ES-I3 (cell line): ENCODE measurements around the gene MAP4.
"Not testable (repeated sequence)": the region's sequence is repeated elsewhere in the genome, so short reads cannot be mapped to it uniquely, and the experiment has no call there.

Experiments used
- H3K36me3 ChIP-seq: 2 replicates; pipeline ENCODE4 v1.6.1; 2013; ENCODE audit warnings: mild to moderate bottlenecking, low read length, control low read depth, moderate library complexity; ENCODE audit not compliant: insufficient read depth
- H3K4me1 ChIP-seq: 2 replicates; pipeline ENCODE4 v1.6.1; 2013; ENCODE audit warnings: mild to moderate bottlenecking, control low read depth, low read length; ENCODE audit not compliant: insufficient read depth
- H3K9ac ChIP-seq: 2 replicates; pipeline ENCODE4 v1.6.1; 2013; ENCODE audit warnings: low read depth, mild to moderate bottlenecking, low read length, moderate library complexity
- H3K9me3 ChIP-seq: 2 replicates; pipeline ENCODE4 v1.6.1; 2013; ENCODE audit warnings: mild to moderate bottlenecking, low read length, moderate library complexity; ENCODE audit not compliant: control insufficient read depth, insufficient read depth

The MAP4 gene

GRCh38 chr3:47888986-47889757 is 127.0 kb downstream of the MAP4 start:
- Histone ChIP-seq H3K36me3 (peaks cover 14% of the 10 kb centered on the region), H3K4me1 (peaks cover 37% of the 10 kb centered on the region), H3K9ac (no peak overlapping the region), H3K9me3 (no peaks in the 10 kb centered on the region)

DNA sequence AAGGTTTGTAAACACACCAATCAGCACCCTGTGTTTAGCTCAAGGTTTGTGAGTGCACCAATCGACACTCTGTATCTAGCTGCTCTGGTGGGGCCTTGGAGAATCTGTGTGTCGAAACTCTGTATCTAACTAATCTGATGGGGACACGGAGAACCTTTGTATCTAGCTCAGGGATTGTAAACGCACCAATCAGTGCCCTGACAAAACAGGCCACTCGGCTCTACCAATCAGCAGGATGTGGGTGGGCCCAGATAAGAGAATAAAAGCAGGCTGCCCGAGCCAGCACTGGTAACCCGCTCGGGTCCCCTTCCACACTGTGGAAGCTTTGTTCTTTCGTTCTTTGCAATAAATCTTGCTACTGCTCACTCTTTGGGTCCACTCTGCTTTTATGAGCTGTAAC is 128.2 kb downstream of the MAP4 start:
- peaks cover 14% of the 10 kb centered on the region for H3K36me3 ChIP-seq
- not testable (repeated sequence) for H3K9me3 ChIP-seq, H3K9ac ChIP-seq
- H3K4me1 ChIP-seq, result peaks cover 28% of the 10 kb centered on the region

DNA sequence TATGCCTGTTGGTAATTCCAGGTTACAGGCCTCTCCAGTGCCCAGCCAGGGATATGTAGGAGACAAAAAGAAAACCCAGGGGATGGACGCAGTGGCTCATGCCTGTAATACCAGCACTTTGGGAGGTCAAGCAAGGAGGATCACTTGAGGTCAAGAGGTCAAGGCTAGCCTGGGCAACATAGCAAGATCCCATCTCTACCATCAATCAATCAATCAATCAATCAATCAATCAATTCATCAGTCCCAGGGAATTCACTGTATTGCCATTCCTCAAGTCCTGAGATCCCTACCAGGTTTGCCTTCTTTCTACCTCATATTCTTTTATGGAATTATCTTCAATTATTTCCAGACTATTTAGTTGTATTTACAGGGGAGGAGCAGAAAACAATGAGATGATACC is 131.0 kb downstream of the MAP4 start:
- Histone ChIP-seq H3K4me1 (peaks cover 11% of the 10 kb centered on the region), H3K36me3 (peaks cover 10% of the 10 kb centered on the region), H3K9me3 (no peaks in the 10 kb centered on the region), H3K9ac (no peak overlapping the region)

- Histone ChIP-seq H3K4me1 (peaks cover 5% of the 10 kb centered on the region; the same call in 1 of the 2 replicates), H3K9ac (no peak overlapping the region), H3K36me3 (peaks cover 9% of the 10 kb centered on the region), H3K9me3 (no peaks in the 10 kb centered on the region)
These were observed 131.6 kb downstream of the MAP4 start for GRCh38 chr3:47884603-47885002.

DNA sequence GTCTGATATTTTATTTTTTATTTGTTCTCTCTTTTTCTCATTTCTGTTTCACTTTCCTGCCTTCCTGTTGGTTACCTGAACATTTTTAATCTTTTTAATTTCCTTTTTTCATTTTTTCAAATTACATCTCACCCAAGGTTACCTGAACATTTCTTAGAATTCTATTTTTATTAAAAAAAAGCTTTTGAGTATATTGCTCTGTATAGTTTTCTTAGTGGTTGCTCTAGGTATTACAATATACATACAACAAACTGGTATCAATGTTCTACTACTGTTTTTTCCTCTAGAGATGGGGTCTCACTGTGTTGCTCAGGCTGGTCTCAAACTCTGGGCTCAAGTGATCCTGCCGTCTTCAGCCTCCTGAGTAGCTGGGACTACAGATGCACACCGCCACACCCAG is 133.9 kb downstream of the MAP4 start:
- Histone ChIP-seq H3K4me1 (peaks cover 5% of the 10 kb centered on the region), H3K9ac (no peak overlapping the region), H3K36me3 (peaks cover 6% of the 10 kb centered on the region; the same call in 1 of the 2 replicates), H3K9me3 (no peaks in the 10 kb centered on the region)

GRCh38 chr3:47877719-47878118 is 138.5 kb downstream of the MAP4 start:
- H3K9me3 ChIP-seq, result no peaks in the 10 kb centered on the region
- H3K36me3 ChIP-seq, result peaks cover 21% of the 10 kb centered on the region; the same call in 1 of the 2 replicates
- H3K9ac ChIP-seq, result no peak overlapping the region
- H3K4me1 ChIP-seq, result peaks cover 5% of the 10 kb centered on the region

- Histone ChIP-seq H3K9ac (no peak overlapping the region), H3K36me3 (peaks cover 24% of the 10 kb centered on the region; the same call in 1 of the 2 replicates), H3K9me3 (no peaks in the 10 kb centered on the region), H3K4me1 (peaks cover 5% of the 10 kb centered on the region)
These were observed 138.9 kb downstream of the MAP4 start for GRCh38 chr3:47877290-47877689.

DNA sequence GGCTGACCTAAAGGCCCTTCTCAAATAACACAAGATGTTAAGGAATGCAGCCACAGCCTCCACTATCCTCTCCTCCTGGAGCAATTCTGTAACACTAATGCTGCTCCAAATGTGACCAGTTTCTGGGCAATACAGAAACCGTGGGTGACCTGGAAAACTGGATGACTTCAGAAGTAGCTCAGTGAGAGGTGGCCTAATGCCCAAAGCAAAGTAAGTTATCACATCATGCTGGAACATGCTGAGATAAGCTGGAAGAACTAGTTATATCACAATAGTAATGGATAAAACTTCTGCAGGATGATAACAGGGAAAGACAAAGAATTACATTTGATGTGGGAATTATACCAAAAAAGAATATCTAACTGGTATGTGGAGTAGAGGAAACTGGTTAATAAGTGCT is 141.3 kb downstream of the MAP4 start:
- Histone ChIP-seq H3K4me1 (peaks cover 5% of the 10 kb centered on the region), H3K36me3 (peaks cover 33% of the 10 kb centered on the region), H3K9me3 (no peaks in the 10 kb centered on the region), H3K9ac (no peak overlapping the region)

DNA sequence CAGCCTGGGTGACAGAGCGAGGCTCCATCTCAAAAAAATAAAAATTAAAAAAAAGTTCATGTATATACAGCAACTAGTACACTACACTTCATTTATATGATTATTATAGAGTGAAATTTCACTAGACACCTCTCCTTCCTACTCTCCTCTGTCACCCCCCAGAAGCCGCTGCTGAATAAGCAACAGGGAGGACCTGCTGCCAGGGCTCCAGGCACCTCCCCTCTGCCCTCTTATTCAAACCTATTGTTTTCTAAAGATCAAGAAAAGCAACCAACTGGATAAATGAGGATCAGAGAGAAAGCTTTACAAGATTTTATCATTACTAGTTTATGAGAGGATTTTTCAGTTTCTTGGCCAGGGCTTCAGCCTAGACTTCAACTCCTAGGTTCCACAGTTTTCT is 141.8 kb downstream of the MAP4 start:
- Histone ChIP-seq H3K4me1 (peaks cover 5% of the 10 kb centered on the region), H3K9ac (no peak overlapping the region), H3K36me3 (peaks cover 38% of the 10 kb centered on the region), H3K9me3 (no peaks in the 10 kb centered on the region)

GRCh38 chr3:47872916-47873315 is 143.3 kb downstream of the MAP4 start:
- Histone ChIP-seq H3K9me3 (no peaks in the 10 kb centered on the region), H3K36me3 (peaks cover 48% of the 10 kb centered on the region), H3K9ac (no peak overlapping the region), H3K4me1 (peaks cover 5% of the 10 kb centered on the region)

- H3K4me1 ChIP-seq, result no peaks in the 10 kb centered on the region
- H3K9me3 ChIP-seq, result no peaks in the 10 kb centered on the region
- H3K9ac ChIP-seq, result no peak overlapping the region
- H3K36me3 ChIP-seq, result peaks cover 51% of the 10 kb centered on the region
These were observed 144.8 kb downstream of the MAP4 start for GRCh38 chr3:47871389-47871788.

- no peaks in the 10 kb centered on the region for H3K4me1 ChIP-seq
- H3K9me3 ChIP-seq, result no peaks in the 10 kb centered on the region
- no peak overlapping the region for H3K9ac ChIP-seq
- peaks cover 51% of the 10 kb centered on the region for H3K36me3 ChIP-seq
These were observed 145.4 kb downstream of the MAP4 start for GRCh38 chr3:47870702-47871260.

DNA sequence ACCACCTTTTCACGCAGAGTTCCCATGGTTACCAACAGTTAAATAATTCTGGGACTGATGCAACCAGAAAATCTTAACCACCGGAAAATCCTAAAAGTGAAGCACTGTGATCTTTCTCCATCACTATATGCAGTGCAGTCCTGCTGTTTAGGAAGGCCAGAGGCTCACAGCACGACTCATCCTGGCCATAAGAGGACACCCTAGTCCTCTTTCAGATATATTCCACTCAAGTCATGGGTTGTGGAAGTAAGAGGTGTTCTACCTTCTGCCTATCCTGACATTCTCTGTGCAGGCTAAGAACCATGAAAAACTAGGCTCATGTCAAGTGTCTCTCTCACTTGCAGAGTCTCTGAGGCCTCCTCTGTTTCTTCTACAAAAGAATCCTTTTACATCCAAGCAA is 146.1 kb downstream of the MAP4 start:
- Histone ChIP-seq H3K36me3 (peaks cover 48% of the 10 kb centered on the region), H3K4me1 (no peaks in the 10 kb centered on the region), H3K9ac (no peak overlapping the region), H3K9me3 (no peaks in the 10 kb centered on the region)

DNA sequence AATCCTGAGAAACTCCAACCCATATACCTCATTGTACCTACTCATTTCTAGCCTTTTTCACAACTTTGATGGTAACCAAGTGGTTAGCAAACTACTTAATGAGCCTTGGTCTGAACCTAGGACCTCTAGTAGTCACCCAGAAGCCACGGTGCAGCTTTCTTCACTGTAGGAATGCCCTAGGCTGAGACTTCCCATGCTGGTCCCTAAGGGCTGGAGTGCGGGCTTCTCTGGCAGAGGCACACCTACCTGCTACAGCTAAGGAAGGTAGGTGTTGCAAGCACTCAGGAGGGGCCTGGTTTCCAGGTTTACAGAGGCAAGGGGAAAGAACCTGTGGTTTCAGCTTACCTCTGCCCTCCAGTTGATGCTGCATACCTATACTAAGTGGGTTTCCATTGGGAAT is 147.9 kb downstream of the MAP4 start:
- Histone ChIP-seq H3K9me3 (no peaks in the 10 kb centered on the region), H3K36me3 (peaks cover 50% of the 10 kb centered on the region), H3K4me1 (no peaks in the 10 kb centered on the region), H3K9ac (no peak overlapping the region)

- H3K4me1 ChIP-seq, result no peaks in the 10 kb centered on the region
- H3K36me3 ChIP-seq, result peaks cover 43% of the 10 kb centered on the region
- no peaks in the 10 kb centered on the region for H3K9me3 ChIP-seq
- H3K9ac ChIP-seq, result no peak overlapping the region
These were observed 148.7 kb downstream of the MAP4 start for GRCh38 chr3:47867451-47868044.
